Adipose tissue (tissue), 3 donors: ENCODE results near the gene PMS1. TPM values are rescaled to one million over a fixed set of nuclear protein-coding genes. Genes with fewer than 3 reads are reported as not detected.
"Not testable (repeated sequence)": the region's sequence is repeated elsewhere in the genome, so short reads cannot be mapped to it uniquely, and the experiment has no call there.

Source experiments
- H3K27ac ChIP-seq: one replicate; pipeline ENCODE4 v1.5.1; 2013; ENCODE audit warnings: low read depth, low read length
- WGBS, 3 donors: extraction: QIAGEN DNeasy Blood & Tissue Kit; methylation state at CpG; one replicate each; pipeline ENCODE4 v1.1.7; 2013; 5-methylcytosine and 5-hydroxymethylcytosine counted together
- polyA plus RNA-seq, 3 donors: library from polyadenylated mRNA; stranded (reverse); fragments of 200-250 nt; gene quantifications; one replicate each; pipeline ENCODE4 v1.2.3, GENCODE V29; 2013
- donor health status: healthy with polysubstance abuse.
- donor health status: Bipolar disorder and iron deficiency.
- donor health status: healthy.

PMS1 gene
- polyA plus RNA-seq, 3 donors: 5.3 to 12.8 (median 6.0) TPM

- 79 to 83% (median 80%) methylated on average over 2 of the region's 2 CpGs for WGBS, 3 donors
- H3K27ac ChIP-seq: no peak overlapping the region
These were observed 15.3 kb downstream of the PMS1 start for GRCh38 chr2:189799531-189799930.

- 89 to 94% (median 90%) methylated on average over 2 of the region's 2 CpGs for WGBS, 3 donors
- H3K27ac ChIP-seq: no peak overlapping the region
These were observed 18.2 kb downstream of the PMS1 start for GRCh38 chr2:189802396-189802912.

- 49 to 80% (median 49%) methylated on average over 3 of the region's 3 CpGs for WGBS, 3 donors
- no peak overlapping the region for H3K27ac ChIP-seq
These were observed 19.2 kb downstream of the PMS1 start for GRCh38 chr2:189803431-189803830.

- H3K27ac ChIP-seq: no peak overlapping the region
- 81 to 93% (median 91%) methylated on average over 3 of the region's 3 CpGs for whole genome bisulfite sequencing, 3 donors
These were observed 34.2 kb downstream of the PMS1 start for GRCh38 chr2:189818249-189819038.

GRCh38 chr2:189819297-189819704 is 35.1 kb downstream of the PMS1 start:
- H3K27ac ChIP-seq: no peak overlapping the region
- WGBS, 3 donors: 73 to 93% (median 91%) methylated on average over 1 of the region's 1 CpG

- 93 to 97% (median 95%) methylated on average over 33 of the region's 33 CpGs for WGBS, 3 donors
- no peak overlapping the region for H3K27ac ChIP-seq
These were observed 37.9 kb downstream of the PMS1 start for GRCh38 chr2:189821953-189822748.

GRCh38 chr2:189824694-189825396 is 40.6 kb downstream of the PMS1 start:
- H3K27ac ChIP-seq: no peak overlapping the region
- 38 to 89% (median 88%) methylated on average over 3 of the region's 3 CpGs for WGBS, 3 donors

- 95 to 99% (median 98%) methylated on average over 5 of the region's 5 CpGs for WGBS, 3 donors
- no peak overlapping the region for H3K27ac ChIP-seq
These were observed 41.8 kb downstream of the PMS1 start for GRCh38 chr2:189826039-189826438.

- no peak overlapping the region for H3K27ac ChIP-seq
- whole genome bisulfite sequencing, 3 donors: 61 to 86% (median 85%) methylated on average over 4 of the region's 4 CpGs
These were observed 45.0 kb downstream of the PMS1 start for GRCh38 chr2:189829102-189829833.

GRCh38 chr2:189830510-189830909 is 46.3 kb downstream of the PMS1 start:
- no peak overlapping the region for H3K27ac ChIP-seq
- WGBS, 3 donors: 100% methylated on average over 1 of the region's 1 CpG

GRCh38 chr2:189834059-189834458 is 49.8 kb downstream of the PMS1 start:
- no peak overlapping the region for H3K27ac ChIP-seq
- WGBS, 3 donors: 87 to 93% (median 88%) methylated on average over 3 of the region's 3 CpGs

- H3K27ac ChIP-seq: not testable (repeated sequence)
- 90 to 97% (median 96%) methylated on average over 1 of the region's 1 CpG for WGBS, 3 donors
These were observed 50.4 kb downstream of the PMS1 start for GRCh38 chr2:189834642-189835041.

- 68 to 85% (median 79%) methylated on average over 4 of the region's 4 CpGs for WGBS, 3 donors
- no peak overlapping the region for H3K27ac ChIP-seq
These were observed 51.8 kb downstream of the PMS1 start for GRCh38 chr2:189835855-189836558.

- H3K27ac ChIP-seq: no peak overlapping the region
- WGBS, 3 donors: 62 to 70% (median 65%) methylated on average over 4 of the region's 4 CpGs
These were observed 52.4 kb downstream of the PMS1 start for GRCh38 chr2:189836644-189837043.

- H3K27ac ChIP-seq: no peak overlapping the region
- WGBS, 3 donors: 64 to 90% (median 72%) methylated on average over 2 of the region's 2 CpGs
These were observed 53.1 kb downstream of the PMS1 start for GRCh38 chr2:189837326-189837725.

GRCh38 chr2:189841019-189841418 is 56.8 kb downstream of the PMS1 start:
- no peak overlapping the region for H3K27ac ChIP-seq

GRCh38 chr2:189848276-189848675 is 64.0 kb downstream of the PMS1 start:
- H3K27ac ChIP-seq: no peak overlapping the region
- WGBS, 3 donors: 83 to 92% (median 83%) methylated on average over 2 of the region's 2 CpGs

- no peak overlapping the region for H3K27ac ChIP-seq
- WGBS, 3 donors: 82 to 90% (median 89%) methylated on average over 2 of the region's 2 CpGs
These were observed 65.3 kb downstream of the PMS1 start for GRCh38 chr2:189849550-189849949.
